NCI-H446 treated with DMSO at 0.1 percent for 48 hours (cell line): ENCODE data around the gene ANKMY1.
A peak's percentile ranks its signal among the peaks of the same experiment; 100 is the strongest.

Source experiments
- DNase-seq: peaks from one replicate; lab custom pipeline; 2025; lab: John Stamatoyannopoulos, UW

ANKMY1 gene

DNA sequence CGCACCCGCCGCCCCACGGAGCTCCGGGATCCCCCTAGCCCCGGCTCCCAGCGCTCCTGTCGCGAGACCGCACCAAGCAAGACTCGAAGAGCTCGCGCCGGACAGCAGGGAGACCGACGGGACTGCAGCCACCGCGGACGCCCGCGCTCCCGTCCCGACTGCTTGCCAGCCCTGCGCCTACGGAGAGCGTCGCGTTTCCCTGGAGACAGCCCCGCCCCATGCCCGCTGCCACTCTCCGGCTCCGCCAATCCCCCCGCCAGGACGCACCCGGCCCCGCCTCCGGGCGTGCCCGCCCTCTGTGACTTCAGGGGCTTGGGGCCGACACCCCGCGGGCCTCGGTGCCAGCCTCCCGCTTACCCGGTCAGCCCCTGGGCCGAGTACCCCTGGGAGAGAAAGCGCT is at the start of gene ANKMY1:
ANKMY1 (minus strand) TSS at position 181 of the 400 bp plus-strand sequence. CDS start 653 bp downstream, outside the sequence.
- DNase-seq = no peak

DNA sequence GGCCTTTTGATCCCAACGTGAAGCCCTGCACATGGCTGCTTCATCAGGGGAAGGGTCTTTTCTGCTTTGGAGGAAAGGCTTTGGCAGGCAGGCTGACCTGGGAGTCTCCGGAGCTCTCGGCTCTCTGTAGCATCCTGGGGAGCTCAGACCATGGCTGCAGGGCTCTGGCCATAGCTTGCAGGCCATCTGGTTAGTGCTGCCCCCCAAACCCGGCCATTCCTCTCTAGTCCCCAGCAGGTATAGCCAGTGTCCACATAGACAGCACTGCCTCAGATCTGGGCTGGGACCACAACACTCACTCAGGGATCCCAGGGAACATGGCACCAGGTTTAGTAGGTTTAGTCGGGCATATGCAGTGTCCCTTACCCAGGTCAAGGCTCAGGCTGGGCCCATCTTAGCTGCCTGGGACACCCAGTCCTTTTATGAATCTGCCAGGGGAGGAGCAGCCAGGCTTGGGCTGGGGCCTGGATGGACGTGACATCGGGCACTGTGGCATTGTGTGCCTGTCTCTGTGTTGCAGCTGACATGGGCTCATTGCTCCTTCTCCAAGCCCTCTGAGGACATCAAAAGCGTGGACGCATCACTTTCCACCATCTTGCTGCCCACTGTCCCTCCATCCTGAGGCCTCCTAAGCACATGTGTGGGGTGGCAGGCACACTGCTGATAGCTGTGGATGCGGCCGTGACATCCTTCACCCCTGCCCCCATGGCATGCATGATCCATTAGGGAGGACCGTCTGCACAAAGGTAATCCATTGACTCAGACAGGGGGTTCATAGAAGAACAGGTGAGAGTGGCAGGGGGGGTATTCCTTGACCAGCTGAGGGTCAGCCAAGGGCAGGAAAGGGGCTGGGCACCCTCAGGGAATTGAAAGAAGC is 48.3 kb upstream of the ANKMY1 start:
- DNase-seq = no peak

- no peak for DNase-seq
Measured at GRCh38 chr2:240604939-240605716, 47.3 kb upstream of the ANKMY1 start.

DNA sequence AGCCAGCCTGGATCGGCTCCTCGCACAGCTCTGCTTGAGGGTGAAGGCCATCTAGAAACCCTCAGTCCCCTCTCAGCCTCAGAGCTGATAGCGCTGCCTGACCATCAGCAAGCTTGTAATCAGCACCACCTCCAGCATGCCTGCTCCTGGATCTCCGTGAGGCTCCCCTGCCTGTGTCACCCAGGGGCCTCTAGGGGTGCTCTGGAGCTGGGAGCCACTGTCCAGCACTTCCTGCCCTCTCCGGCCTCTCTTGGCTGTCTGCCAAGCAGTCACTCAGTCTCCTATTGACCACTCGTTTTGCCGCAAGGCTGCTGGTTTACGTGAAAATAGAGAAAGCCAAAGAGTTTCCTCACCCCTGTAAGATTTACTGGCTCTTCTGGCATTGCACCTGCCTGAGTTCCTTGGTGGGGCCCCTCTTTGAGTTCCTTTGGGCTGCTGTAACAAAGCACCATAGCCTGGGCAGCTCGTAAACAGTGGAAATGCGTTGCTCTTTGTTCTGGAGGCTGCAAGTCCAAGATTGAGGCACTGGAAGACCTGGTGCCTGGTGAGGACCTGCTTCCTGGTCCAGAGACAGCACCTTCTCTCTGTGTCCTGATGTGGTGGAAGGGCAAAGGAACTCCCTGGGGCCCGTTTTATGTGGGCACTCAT is 46.6 kb upstream of the ANKMY1 start:
- DNase-seq = no peak

- DNase-seq = no peak
Measured at GRCh38 chr2:240603846-240604245, 46.1 kb upstream of the ANKMY1 start.

- DNase-seq = no peak
Measured at GRCh38 chr2:240603081-240603835, 45.5 kb upstream of the ANKMY1 start.

- DNase-seq = no peak
Measured at GRCh38 chr2:240602266-240603050, 44.7 kb upstream of the ANKMY1 start.

DNA sequence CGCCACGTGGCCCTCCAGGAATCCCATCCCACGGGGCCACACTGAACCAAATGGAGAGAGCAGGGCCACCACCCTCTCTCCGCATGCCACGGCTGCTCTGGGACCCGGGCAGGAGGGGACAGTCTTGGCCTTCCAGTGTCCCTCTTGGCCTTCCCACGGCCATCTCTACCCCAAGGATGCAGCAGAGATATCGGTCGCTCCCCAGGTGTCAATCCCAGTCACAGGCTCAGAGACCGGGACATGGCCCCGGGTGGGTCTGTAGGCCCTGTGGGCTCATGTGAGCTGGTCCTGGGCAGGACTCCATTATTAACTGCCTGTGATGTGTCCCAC is 44.0 kb upstream of the ANKMY1 start:
- no peak for DNase-seq

DNA sequence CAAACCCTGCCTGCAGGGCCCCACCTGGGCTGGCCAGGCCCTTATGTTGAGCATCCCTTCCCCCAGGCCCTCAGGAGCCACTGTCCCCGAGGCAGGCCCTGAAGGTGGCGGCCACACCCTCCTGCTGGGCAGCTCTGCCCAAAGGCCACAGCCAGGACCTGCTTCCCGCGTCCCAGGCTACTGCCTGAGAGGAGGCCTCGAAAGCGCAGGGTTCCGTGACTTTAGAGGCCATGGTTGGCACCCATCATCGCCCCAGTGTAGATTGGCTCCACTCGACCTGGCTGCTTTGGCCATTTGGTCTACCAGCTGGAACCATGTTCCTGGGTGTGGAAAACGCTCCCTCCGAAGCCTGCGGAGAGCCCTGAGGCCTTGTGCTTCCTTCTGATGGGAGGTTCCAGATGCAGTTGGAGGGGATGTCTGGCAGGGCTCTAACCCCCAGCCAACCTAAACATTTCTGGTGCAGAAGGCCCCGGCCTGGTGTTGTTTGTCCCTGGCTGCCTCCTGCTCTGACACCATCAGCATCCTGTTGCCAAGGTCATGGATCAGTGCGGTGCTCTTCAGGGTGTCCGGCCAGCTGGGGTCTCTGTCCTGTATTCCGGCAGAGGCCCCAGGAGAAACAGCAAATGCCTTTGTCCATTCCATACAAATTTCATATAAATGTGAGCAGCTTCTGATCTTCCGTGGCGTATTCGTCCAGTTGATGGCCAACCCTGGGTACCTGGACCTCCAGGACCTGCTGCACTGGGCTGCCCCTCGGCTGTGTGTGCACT is 43.5 kb upstream of the ANKMY1 start:
- no peak for DNase-seq

- DNase-seq = no peak
Measured at GRCh38 chr2:240600451-240600961, 42.7 kb upstream of the ANKMY1 start.

- DNase-seq = no peak
Measured at GRCh38 chr2:240599141-240599583, 41.4 kb upstream of the ANKMY1 start.

- no peak for DNase-seq
Measured at GRCh38 chr2:240598311-240598911, 40.6 kb upstream of the ANKMY1 start.

DNA sequence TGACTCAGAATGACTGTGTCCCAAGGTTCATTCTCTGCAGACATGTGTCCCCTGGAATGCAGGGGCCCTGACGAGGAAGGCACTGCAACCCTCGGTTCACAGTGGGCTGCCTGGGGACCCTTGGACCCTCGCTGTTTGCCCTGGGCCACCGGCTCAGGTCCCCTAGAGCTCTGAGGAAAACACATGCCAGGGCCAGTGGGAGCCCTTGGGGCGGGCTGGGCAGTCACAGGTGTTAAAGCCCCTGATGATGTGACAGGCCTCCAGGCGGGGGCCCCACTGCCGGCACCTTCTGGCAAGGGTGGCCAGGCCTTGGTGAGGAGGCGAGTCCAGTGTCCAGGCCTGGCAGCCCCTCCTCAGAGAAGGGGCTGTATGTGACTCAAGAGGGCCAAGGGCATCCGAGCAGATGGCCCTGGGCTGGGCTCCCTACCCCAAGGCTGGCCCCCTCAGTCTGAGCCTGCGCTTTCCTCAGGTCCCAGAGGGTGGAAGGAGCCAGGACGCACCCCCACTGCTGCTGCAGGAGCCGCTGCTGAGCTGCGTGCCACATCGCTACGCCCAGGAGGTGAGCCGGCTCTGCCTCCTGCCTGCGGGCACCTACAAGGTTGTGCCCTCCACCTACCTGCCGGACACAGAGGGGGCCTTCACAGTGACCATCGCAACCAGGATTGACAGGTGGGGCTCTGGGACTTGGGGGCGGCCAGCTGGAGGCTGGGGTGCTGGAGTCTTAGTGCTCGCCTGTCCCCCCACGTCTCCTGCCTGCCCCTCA is 39.8 kb upstream of the ANKMY1 start:
- no peak for DNase-seq

GRCh38 chr2:240597054-240597418 is 39.2 kb upstream of the ANKMY1 start:
- DNase-seq = no peak

GRCh38 chr2:240596491-240596931 is 38.7 kb upstream of the ANKMY1 start:
- peak; percentile 63 for DNase-seq

DNA sequence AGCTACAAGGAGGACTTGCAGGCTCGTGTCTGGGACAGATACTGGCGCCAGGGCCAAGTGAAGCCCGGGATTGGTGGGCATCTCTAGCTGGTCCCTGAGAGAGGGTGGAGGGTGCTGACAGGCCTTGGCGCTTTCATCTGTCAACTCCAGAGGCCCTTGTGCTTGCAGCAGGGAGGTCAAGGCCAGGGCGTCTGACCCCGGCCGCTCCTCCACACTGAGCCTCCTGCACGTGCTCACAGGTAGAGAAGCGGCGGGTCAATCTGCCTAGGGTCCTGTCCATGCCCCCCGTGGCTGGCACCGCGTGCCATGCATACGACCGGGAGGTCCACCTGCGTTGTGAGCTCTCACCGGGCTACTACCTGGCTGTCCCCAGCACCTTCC is 38.3 kb upstream of the ANKMY1 start:
- DNase-seq = no peak

- no peak for DNase-seq
Measured at GRCh38 chr2:240595381-240596079, 37.7 kb upstream of the ANKMY1 start.
